Measurements from ENCODE around the gene ANKRD6.

Gene ANKRD6

DNA sequence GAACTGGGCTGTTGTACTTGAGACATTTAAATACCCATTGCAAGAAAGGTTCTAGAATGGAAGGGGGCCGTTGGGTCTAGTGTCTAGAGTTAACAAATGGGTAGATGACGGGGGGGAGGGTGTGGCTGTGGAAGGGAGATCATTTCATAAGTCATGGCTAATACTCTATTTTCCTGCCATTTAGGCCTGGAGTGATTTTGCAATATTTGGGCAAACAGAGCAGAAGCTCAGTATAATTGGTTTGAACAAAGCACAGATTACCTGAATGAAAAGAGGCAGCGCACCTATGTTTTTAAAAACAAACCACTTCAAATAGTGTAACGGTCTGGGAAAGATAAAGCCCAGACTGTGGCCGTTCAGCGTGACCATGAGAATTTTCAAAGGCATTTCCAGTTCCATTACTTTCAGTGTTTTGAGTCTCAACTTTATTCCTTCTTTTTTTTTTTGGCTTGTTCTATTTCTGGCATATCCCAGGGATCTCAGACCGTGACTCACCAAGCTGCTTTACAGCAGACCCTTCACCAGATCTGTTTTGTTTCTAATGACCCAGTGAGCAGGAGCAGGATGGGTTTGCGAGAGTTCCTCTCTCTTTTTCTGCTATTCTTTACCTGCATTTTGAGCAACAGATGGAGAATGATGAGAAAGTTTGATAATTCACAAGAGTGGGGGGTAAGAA lies 131.9 kb downstream of the ANKRD6 start:
- Histone ChIP-seq H3K27me3 (ENCODE audit: low read length) (no peaks in the 10 kb centered on the region), H3K36me3 (ENCODE audit: low read length) (no peaks in the 10 kb centered on the region), H3K9ac (ENCODE audit: low read length) (no peak overlapping the region), H3K79me2 (ENCODE audit: insufficient read depth, low read length) (no peaks in the 10 kb centered on the region), H3K4me3 (ENCODE audit: insufficient read depth, low read length, poor library complexity, severe bottlenecking) (no peak overlapping the region), H2AFZ (ENCODE audit: low read depth, low read length, severe bottlenecking) (no peak overlapping the region), H3K4me2 (ENCODE audit: low read depth, low read length, poor library complexity, severe bottlenecking) (no peak overlapping the region), H3K27ac (ENCODE audit: low read depth, low read length) (no peak overlapping the region), H3K9me2 (replicated peaks; ENCODE audit: insufficient read depth, low read length) (no peaks in the 10 kb centered on the region), H4K20me1 (ENCODE audit: low read depth, low read length) (no peaks in the 10 kb centered on the region), H3F3A (ENCODE audit: insufficient read depth) (no peaks in the 10 kb centered on the region), H3K9me3 (ENCODE audit: insufficient read depth, low read length) (no peaks in the 10 kb centered on the region)
- TF ChIP-seq EZH2phosphoT487 (conservative IDR thresholded peaks at IDR 0.05; ENCODE audit: low read length) = no peak
- TF ChIP-seq, protein P1, sequence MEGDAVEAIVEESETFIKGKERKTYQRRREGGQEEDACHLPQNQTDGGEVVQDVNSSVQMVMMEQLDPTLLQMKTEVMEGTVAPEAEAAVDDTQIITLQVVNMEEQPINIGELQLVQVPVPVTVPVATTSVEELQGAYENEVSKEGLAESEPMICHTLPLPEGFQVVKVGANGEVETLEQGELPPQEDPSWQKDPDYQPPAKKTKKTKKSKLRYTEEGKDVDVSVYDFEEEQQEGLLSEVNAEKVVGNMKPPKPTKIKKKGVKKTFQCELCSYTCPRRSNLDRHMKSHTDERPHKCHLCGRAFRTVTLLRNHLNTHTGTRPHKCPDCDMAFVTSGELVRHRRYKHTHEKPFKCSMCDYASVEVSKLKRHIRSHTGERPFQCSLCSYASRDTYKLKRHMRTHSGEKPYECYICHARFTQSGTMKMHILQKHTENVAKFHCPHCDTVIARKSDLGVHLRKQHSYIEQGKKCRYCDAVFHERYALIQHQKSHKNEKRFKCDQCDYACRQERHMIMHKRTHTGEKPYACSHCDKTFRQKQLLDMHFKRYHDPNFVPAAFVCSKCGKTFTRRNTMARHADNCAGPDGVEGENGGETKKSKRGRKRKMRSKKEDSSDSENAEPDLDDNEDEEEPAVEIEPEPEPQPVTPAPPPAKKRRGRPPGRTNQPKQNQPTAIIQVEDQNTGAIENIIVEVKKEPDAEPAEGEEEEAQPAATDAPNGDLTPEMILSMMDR (IDR thresholded peaks at IDR 0.05; ENCODE audit: insufficient read depth, low read length, poor library complexity, severe bottlenecking) = no peak

DNA sequence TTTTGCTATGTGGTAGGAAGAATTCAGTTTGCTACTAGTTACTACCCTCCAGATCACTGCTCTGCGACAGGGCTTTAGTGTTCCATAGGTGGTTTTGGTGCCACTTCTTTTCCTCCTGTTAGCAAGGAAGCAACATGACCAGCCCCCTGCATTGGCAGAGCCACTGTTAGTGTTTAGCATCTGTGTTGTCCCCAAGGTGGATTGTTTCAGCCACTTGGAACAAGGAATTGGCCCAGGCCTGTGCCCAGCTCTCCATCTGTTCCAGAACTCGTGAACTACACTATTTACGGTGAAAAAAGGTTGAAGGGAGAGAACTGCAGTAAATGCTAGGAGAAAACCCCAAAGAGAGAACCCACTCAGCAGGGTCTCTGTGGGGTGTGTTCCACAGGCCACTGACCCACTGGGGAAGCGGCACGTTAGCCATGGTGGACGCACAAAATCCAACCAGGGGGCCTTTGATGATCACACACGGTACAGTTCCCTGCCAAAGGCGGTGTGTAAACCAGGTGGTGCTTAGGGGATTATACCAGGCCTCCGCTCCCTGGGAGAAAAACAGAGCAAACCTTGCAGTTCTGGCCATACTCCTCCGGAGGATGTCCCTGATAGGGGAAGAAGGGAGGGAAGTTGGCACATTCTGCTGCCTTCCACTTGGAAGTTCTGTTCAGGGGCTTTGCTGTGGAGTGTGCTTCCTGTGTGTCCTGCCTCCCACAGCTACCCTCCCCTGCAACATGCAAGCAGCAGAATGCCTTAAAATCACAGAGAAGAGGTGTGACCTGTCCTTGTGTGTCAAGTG lies 133.3 kb downstream of the ANKRD6 start:
- Histone ChIP-seq H3K27ac (ENCODE audit: low read depth, low read length) (no peak overlapping the region), H3K36me3 (ENCODE audit: low read length) (no peaks in the 10 kb centered on the region), H3K79me2 (ENCODE audit: insufficient read depth, low read length) (no peaks in the 10 kb centered on the region), H3K9me3 (ENCODE audit: insufficient read depth, low read length) (no peaks in the 10 kb centered on the region), H3F3A (ENCODE audit: insufficient read depth) (no peaks in the 10 kb centered on the region), H3K9me2 (replicated peaks; ENCODE audit: insufficient read depth, low read length) (no peaks in the 10 kb centered on the region), H3K4me3 (ENCODE audit: insufficient read depth, low read length, poor library complexity, severe bottlenecking) (no peak overlapping the region), H3K4me2 (ENCODE audit: low read depth, low read length, poor library complexity, severe bottlenecking) (no peak overlapping the region), H2AFZ (ENCODE audit: low read depth, low read length, severe bottlenecking) (no peak overlapping the region), H4K20me1 (ENCODE audit: low read depth, low read length) (no peaks in the 10 kb centered on the region), H3K27me3 (ENCODE audit: low read length) (no peaks in the 10 kb centered on the region), H3K9ac (ENCODE audit: low read length) (no peak overlapping the region)
- TF ChIP-seq, protein P1 (IDR thresholded peaks at IDR 0.05; ENCODE audit: insufficient read depth, low read length, poor library complexity, severe bottlenecking) = no peak
- TF ChIP-seq EZH2phosphoT487 (conservative IDR thresholded peaks at IDR 0.05; ENCODE audit: low read length) = no peak

DNA sequence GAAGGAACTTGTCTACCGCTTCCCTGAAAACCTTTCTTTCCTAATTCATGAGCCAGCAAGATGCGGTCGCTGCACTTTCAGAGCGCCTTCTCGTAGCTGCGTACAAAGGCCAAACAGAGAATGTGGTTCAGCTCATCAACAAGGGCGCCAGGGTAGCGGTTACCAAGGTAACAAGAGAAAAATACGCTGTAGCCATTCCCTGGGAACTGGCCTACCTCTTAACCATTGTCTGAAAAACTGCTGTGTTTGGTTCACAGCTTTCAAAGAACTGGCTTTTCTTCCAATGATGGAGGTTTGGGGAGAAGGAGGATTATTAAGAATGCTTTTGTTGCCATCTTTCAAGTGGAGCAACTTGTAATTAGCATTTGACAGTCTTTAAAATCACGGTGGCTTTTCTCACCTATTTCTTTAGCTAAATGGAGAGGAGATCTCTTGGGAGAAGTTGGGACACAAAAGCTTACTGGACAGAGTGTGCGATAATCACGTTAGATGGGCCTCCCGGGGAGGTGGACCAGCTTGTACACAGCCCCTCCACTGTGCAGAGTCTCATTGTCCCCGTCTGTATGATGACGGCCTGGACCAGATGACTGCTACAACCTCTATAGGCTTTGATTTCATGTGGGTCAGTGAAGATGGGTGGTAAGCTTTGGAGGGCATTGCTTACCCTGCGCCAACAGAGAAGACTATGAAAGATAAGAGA lies 134.1 kb downstream of the ANKRD6 start:
- Histone ChIP-seq H3K9ac (ENCODE audit: low read length) (no peak overlapping the region), H3K79me2 (ENCODE audit: insufficient read depth, low read length) (no peaks in the 10 kb centered on the region), H3K4me2 (ENCODE audit: low read depth, low read length, poor library complexity, severe bottlenecking) (no peak overlapping the region), H3K27ac (ENCODE audit: low read depth, low read length) (no peak overlapping the region), H3K9me2 (replicated peaks; ENCODE audit: insufficient read depth, low read length) (no peaks in the 10 kb centered on the region), H2AFZ (ENCODE audit: low read depth, low read length, severe bottlenecking) (no peak overlapping the region), H3K27me3 (ENCODE audit: low read length) (no peaks in the 10 kb centered on the region), H3K9me3 (ENCODE audit: insufficient read depth, low read length) (no peaks in the 10 kb centered on the region), H4K20me1 (ENCODE audit: low read depth, low read length) (no peaks in the 10 kb centered on the region), H3K4me3 (ENCODE audit: insufficient read depth, low read length, poor library complexity, severe bottlenecking) (no peak overlapping the region), H3F3A (ENCODE audit: insufficient read depth) (no peaks in the 10 kb centered on the region), H3K36me3 (ENCODE audit: low read length) (no peaks in the 10 kb centered on the region)
- TF ChIP-seq, protein P1 (IDR thresholded peaks at IDR 0.05; ENCODE audit: insufficient read depth, low read length, poor library complexity, severe bottlenecking) = no peak
- TF ChIP-seq EZH2phosphoT487 (conservative IDR thresholded peaks at IDR 0.05; ENCODE audit: low read length) = no peak
